H1 (cell line): ENCODE results near the gene ABHD11. TPM values are rescaled to one million over a fixed set of nuclear protein-coding genes. Genes with fewer than 3 reads are reported as not detected.
"Not testable (repeated sequence)": the region's sequence is repeated elsewhere in the genome, so short reads cannot be mapped to it uniquely, and the experiment has no call there.

Source experiments
- CTCF ChIA-PET: fragments of 300-600 bp; sonication (Branson Sonifier 250); formaldehyde crosslinking; loops from one replicate; lab custom pipeline; 2021; ENCODE audit not compliant: partially characterized antibody; lab: Charles Lee
- POLR2A ChIA-PET: fragments of 300-600 bp; sonication (Branson Sonifier 250); formaldehyde crosslinking; loops from one replicate; lab custom pipeline; 2021; ENCODE audit warnings: inconsistent platforms; ENCODE audit not compliant: partially characterized antibody; lab: Charles Lee
- DNase-seq, 2 experiments: peaks; one replicate each; pipeline versions ENCODE4 v3.0.0 to v3.0.0-alpha.2; 2010 to 2022; ENCODE audit warnings: low spot score in 2 of 2, low read depth in 1 of 2, mixed read lengths in 1 of 2
- FAIRE-seq: peaks from 2 replicates; lab custom pipeline; 2011; peaks lifted over from hg19 to GRCh38; lab: Jason Lieb, UNC
- H2AFZ ChIP-seq: 2 replicates; pipeline ENCODE4 v1.8.1; 2012; ENCODE audit warnings: low read length, inconsistent platforms
- H2AK5ac ChIP-seq: 2 replicates; pipeline ENCODE4 v1.6.1; 2013; ENCODE audit warnings: low read depth, low read length
- H2BK120ac ChIP-seq: replicated peaks from 2 replicates; pipeline ENCODE3; 2013; ENCODE audit warnings: low read depth, low read length, inconsistent platforms
- H2BK12ac ChIP-seq: 2 replicates; pipeline ENCODE4 v1.6.1; 2013; ENCODE audit warnings: low read depth, low read length
- H2BK15ac ChIP-seq: 2 replicates; pipeline ENCODE4 v1.6.1; 2013; ENCODE audit warnings: low read length
- H2BK20ac ChIP-seq: 2 replicates; pipeline ENCODE4 v1.6.1; 2013; ENCODE audit warnings: low read length
- H2BK5ac ChIP-seq: 2 replicates; pipeline ENCODE4 v1.6.1; 2013; ENCODE audit warnings: low read depth, low read length
- H3K14ac ChIP-seq: 2 replicates; pipeline ENCODE4 v1.6.1; 2013; ENCODE audit warnings: inconsistent platforms; ENCODE audit not compliant: insufficient read length
- H3K18ac ChIP-seq: 2 replicates; pipeline ENCODE4 v1.6.1; 2013; ENCODE audit warnings: low read length; ENCODE audit errors: extremely low read depth
- H3K23ac ChIP-seq: 2 replicates; pipeline ENCODE4 v1.6.1; 2013; ENCODE audit warnings: inconsistent platforms; ENCODE audit not compliant: insufficient read length
- H3K23me2 ChIP-seq: 2 replicates; pipeline ENCODE4 v1.6.1; 2013; ENCODE audit warnings: low read depth, low read length
- H3K27ac ChIP-seq: 2 replicates; pipeline ENCODE4 v1.6.1; 2011; ENCODE audit warnings: low read depth, low read length, inconsistent platforms
- H3K27me3 ChIP-seq, 4 experiments: replicated peaks in 1 of 4; 1 replicate in 1 of 4; 2 replicates in 3 of 4; pipeline versions ENCODE4 v1.6.1 to v1.8.1; 2011 to 2013; ENCODE audit warnings: low read length in 3 of 4, mild to moderate bottlenecking in 3 of 4, inconsistent platforms in 2 of 4, mixed read lengths in 2 of 4, moderate library complexity in 1 of 4; ENCODE audit not compliant: control insufficient read depth in 3 of 4, insufficient read depth in 3 of 4; ENCODE audit errors: extremely low read depth in 1 of 4
- H3K36me3 ChIP-seq, 4 experiments: 2 replicates each; pipeline versions ENCODE4 v1.6.1 to v1.8.1; 2011 to 2013; ENCODE audit warnings: mild to moderate bottlenecking in 4 of 4, low read length in 3 of 4, moderate library complexity in 2 of 4, control low read depth in 1 of 4, inconsistent platforms in 1 of 4; ENCODE audit not compliant: insufficient read depth in 4 of 4, control insufficient read depth in 2 of 4
- H3K4ac ChIP-seq: replicated peaks from 2 replicates; pipeline ENCODE3; 2013; ENCODE audit warnings: low read length, low read depth, mixed read lengths, inconsistent platforms; ENCODE audit not compliant: insufficient read length
- H3K4me1 ChIP-seq, 4 experiments: replicated peaks in 1 of 4; 1 replicate in 1 of 4; 2 replicates in 3 of 4; pipeline versions ENCODE4 v1.6.1 to v1.8.1; 2011 to 2013; ENCODE audit warnings: low read length in 3 of 4, inconsistent platforms in 2 of 4, mixed read lengths in 1 of 4; ENCODE audit not compliant: insufficient read depth in 4 of 4, control insufficient read depth in 3 of 4
- H3K4me2 ChIP-seq, 2 experiments: 2 replicates each; pipeline versions ENCODE4 v1.6.1 to v1.8.1; 2011 to 2013; ENCODE audit warnings: low read depth in 2 of 2, low read length in 2 of 2, control low read depth in 1 of 2, inconsistent platforms in 1 of 2, mild to moderate bottlenecking in 1 of 2; ENCODE audit not compliant: insufficient read depth in 1 of 2
- H3K4me3 ChIP-seq, 4 experiments: fragments of 200-600, 300-600 bp in 1 of 4; sonication (generic), shearing (Covaris generic), sonication (Bioruptor Twin) in 1 of 4; 2 replicates each; pipeline versions ENCODE4 v1.5.1 to v1.8.1; 2011 to 2016; ENCODE audit warnings: low read length in 4 of 4, low read depth in 3 of 4, control low read depth in 2 of 4, inconsistent platforms in 2 of 4, mild to moderate bottlenecking in 2 of 4, mixed read lengths in 1 of 4, moderate library complexity in 1 of 4; ENCODE audit not compliant: insufficient read depth in 2 of 4; ENCODE audit errors: extremely low read depth in 1 of 4
- H3K56ac ChIP-seq: replicated peaks from 2 replicates; pipeline ENCODE3; 2013; ENCODE audit warnings: low read depth, mild to moderate bottlenecking, mixed read lengths, low read length, inconsistent platforms; ENCODE audit not compliant: insufficient read length
- H3K79me1 ChIP-seq: 2 replicates; pipeline ENCODE4 v1.6.1; 2013; ENCODE audit warnings: low read depth, low read length, control low read depth
- H3K79me2 ChIP-seq, 2 experiments: 2 replicates each; pipeline versions ENCODE4 v1.6.1 to v1.8.1; 2012 to 2013; ENCODE audit warnings: low read length in 2 of 2, mild to moderate bottlenecking in 2 of 2, inconsistent platforms in 1 of 2; ENCODE audit not compliant: insufficient read depth in 2 of 2, control insufficient read depth in 1 of 2
- H3K9ac ChIP-seq, 4 experiments: replicated peaks in 1 of 4; 1 replicate in 1 of 4; 2 replicates in 3 of 4; pipeline versions ENCODE4 v1.6.1 to v1.8.1; 2011 to 2013; ENCODE audit warnings: low read depth in 3 of 4, low read length in 3 of 4, control low read depth in 2 of 4, mild to moderate bottlenecking in 2 of 4, moderate library complexity in 2 of 4, inconsistent platforms in 1 of 4; ENCODE audit errors: extremely low read depth in 1 of 4
- H3K9me3 ChIP-seq, 2 experiments: 2 replicates each; pipeline versions ENCODE4 v1.6.1 to v1.8.1; 2012 to 2013; ENCODE audit warnings: mild to moderate bottlenecking in 2 of 2, moderate library complexity in 2 of 2, control low read depth in 1 of 2, inconsistent platforms in 1 of 2, low read depth in 1 of 2, low read length in 1 of 2, mixed read lengths in 1 of 2; ENCODE audit not compliant: insufficient read depth in 2 of 2
- H4K20me1 ChIP-seq, 2 experiments: replicated peaks in 1 of 2; 2 replicates each; pipeline versions ENCODE3 to v1.8.1; 2011 to 2013; ENCODE audit warnings: inconsistent platforms in 2 of 2, low read length in 2 of 2, mild to moderate bottlenecking in 1 of 2; ENCODE audit not compliant: insufficient read depth in 2 of 2, control insufficient read depth in 1 of 2
- H4K5ac ChIP-seq: 2 replicates; pipeline ENCODE4 v1.6.1; 2013; ENCODE audit warnings: low read length, low read depth, mixed read lengths, inconsistent platforms; ENCODE audit not compliant: insufficient read length
- H4K8ac ChIP-seq: 2 replicates; pipeline ENCODE4 v1.8.0; 2013; ENCODE audit warnings: mild to moderate bottlenecking, moderate library complexity, low read length, inconsistent platforms; ENCODE audit not compliant: insufficient read depth; ENCODE audit errors: extremely low read depth
- H4K91ac ChIP-seq: replicated peaks from 2 replicates; pipeline ENCODE3; 2013; ENCODE audit warnings: low read length, mixed read lengths, inconsistent platforms; ENCODE audit not compliant: insufficient read length
- CEBPB ChIP-seq: IDR thresholded peaks from 2 replicates; pipeline ENCODE4 v1.6.1; 2012; ENCODE audit warnings: low read depth, low read length
- KDM4A ChIP-seq: IDR thresholded peaks from one replicate; pipeline ENCODE4 v1.7.1; 2012; ENCODE audit warnings: low read depth, mild to moderate bottlenecking, moderate library complexity, low read length, inconsistent platforms; ENCODE audit not compliant: severe bottlenecking
- KDM5A ChIP-seq: fragments of 200-600 bp; IDR thresholded peaks from 2 replicates; pipeline ENCODE4 v1.7.1; 2012; ENCODE audit warnings: mild to moderate bottlenecking, low read length, inconsistent platforms, mixed read lengths
- TEAD4 ChIP-seq: IDR thresholded peaks from 2 replicates; pipeline ENCODE4 v1.6.1; 2012; ENCODE audit warnings: low read depth, low read length, inconsistent platforms, mixed read lengths
- USF2 ChIP-seq: IDR thresholded peaks from 2 replicates; pipeline ENCODE4 v1.6.1; 2011; ENCODE audit warnings: low read length, improper control_type of control experiment
- WGBS, 2 experiments: shearing (Covaris generic) in 1 of 2; methylation state at CpG; one replicate each; pipeline versions ENCODE4 v1.1.6 to v1.1.7; 2013 to 2015; ENCODE audit warnings: low lambda C conversion rate in 2 of 2, mixed read lengths in 2 of 2, inconsistent platforms in 1 of 2, low coverage in 1 of 2, missing lambda C conversion rate in 1 of 2; ENCODE audit not compliant: insufficient replicate concordance in 2 of 2, insufficient coverage in 1 of 2, insufficient read length in 1 of 2; ENCODE audit errors: extremely low coverage in 1 of 2, missing lambda C conversion rate in 1 of 2; 5-methylcytosine and 5-hydroxymethylcytosine counted together
- polyA plus RNA-seq, 7 experiments: library from polyadenylated mRNA; depleted of rRNA in 3 of 7; stranded (reverse) in 5 of 7; unstranded in 2 of 7; fragments of >200 nt in 5 of 7; fragments of 200-250 nt in 2 of 7; gene quantifications; 1 replicate in 5 of 7; 2 replicates in 1 of 7; 4 replicates in 1 of 7; pipeline versions ENCODE4 v1.2.1 to v1.2.3, GENCODE V29; 2011 to 2013; ENCODE audit warnings: missing spikeins in 2 of 7, mixed read lengths in 2 of 7
- total RNA-seq: library from RNA; stranded (reverse); fragmentation: NEBNext Ultra II Directional; extraction: Animal tissue kit (Norgen Biotek cat#: 25700); gene quantifications from 2 replicates; pipeline ENCODE4 v1.2.1, GENCODE V29; 2021

ABHD11 gene
- total and polyA plus RNA-seq, 2 of the 8 experiments (the other 6 are each of a cell fraction or from before 2014, with no cell fraction given), result 19.8 to 42.2 TPM

GRCh38 chr7:73715648-73716317 is 22.8 kb downstream of the ABHD11 start (continued):
- TF ChIP-seq TEAD4 (no peak), CEBPB (no peak), USF2 (no peak), KDM5A (no peak), KDM4A (no peak)

- not testable (repeated sequence) for H3K79me1 ChIP-seq, H3K9ac ChIP-seq, H3K36me3 ChIP-seq, H3K23ac ChIP-seq, H3K27me3 ChIP-seq, H2BK5ac ChIP-seq, H3K4me2 ChIP-seq, FAIRE-seq, H3K79me2 ChIP-seq, H2BK120ac ChIP-seq, H2BK20ac ChIP-seq, H3K4me3 ChIP-seq, DNase-seq, H4K5ac ChIP-seq, H2BK15ac ChIP-seq, H3K27ac ChIP-seq, H4K91ac ChIP-seq, H3K9me3 ChIP-seq, H4K8ac ChIP-seq, H2AK5ac ChIP-seq, H2AFZ ChIP-seq, H3K23me2 ChIP-seq, H3K56ac ChIP-seq, H3K4me1 ChIP-seq, H3K18ac ChIP-seq, H2BK12ac ChIP-seq, H3K4ac ChIP-seq, H3K14ac ChIP-seq
- POLR2A ChIA-PET, result interaction anchor here (3.1 kb wide), 1 partner anchor 9 kb away, joined by 13 read pairs; no protein-coding TSS in a partner anchor
- peaks cover 8 to 11% of the 10 kb centered on the region in 2 experiments for H4K20me1 ChIP-seq
- CTCF ChIA-PET, result interaction anchor here (0.9 to 7.4 kb wide), 6 partner anchors 12 to 261 kb away, joined by 3 to 57 read pairs (median 3); no protein-coding TSS in a partner anchor
- WGBS, 2 experiments, result 93% methylated on average over 6 of the region's 6 CpGs; no CpG with 5 or more reads in 1 of the 2 experiments
Observed at GRCh38 chr7:73713319-73713718, 25.3 kb downstream of the ABHD11 start.
